ENCODE data around the gene LANCL2. TPM values are rescaled to one million over a fixed set of nuclear protein-coding genes. Genes with fewer than 3 reads are reported as not detected.

The LANCL2 gene
- total and polyA plus RNA-seq, 9 of the 15 experiments (the other 6 are each of a cell fraction or from before 2014, with no cell fraction given): 5.3 to 18.5 (median 13.5) TPM

- Histone ChIP-seq H3K4me1 (replicated peaks in 1 of 2; ENCODE audit: control insufficient read depth in 2 of 2, insufficient read depth in 2 of 2, low read length in 2 of 2) (peaks cover 1 to 27% of the 10 kb centered on the region in 2 experiments; a peak in 3 of 5 replicates), H3K36me3 (ENCODE audit: control insufficient read depth, insufficient read depth, low read length) (no peaks in the 10 kb centered on the region), H2AFZ (ENCODE audit: low read depth, low read length) (peak overlapping the region; percentile 78), H3K9me3 (replicated peaks; ENCODE audit: control insufficient read depth, insufficient read depth, low read depth, low read length) (no peaks in the 10 kb centered on the region), H3K79me2 (ENCODE audit: control insufficient read depth, insufficient read depth, low read length) (no peaks in the 10 kb centered on the region), H3K4me2 (ENCODE audit: insufficient read depth, low read length) (no peak overlapping the region), H4K20me1 (replicated peaks; ENCODE audit: control insufficient read depth, insufficient read depth, low read length) (no peaks in the 10 kb centered on the region), H3K9ac (ENCODE audit: insufficient read depth in 1 of 2, low read depth in 2 of 2, low read length in 2 of 2) (no peak overlapping the region), H3K4me3 (no peak overlapping the region), H3K27ac (ENCODE audit: extremely low read depth, low read depth, low read length) (no peak overlapping the region), H3K9me1 (ENCODE audit: control insufficient read depth, insufficient read depth, low read length) (no peaks in the 10 kb centered on the region), H3K27me3 (ENCODE audit: control insufficient read depth in 2 of 2, insufficient read depth in 2 of 2, low read length in 2 of 2) (peaks cover 0 to 8% of the 10 kb centered on the region in 2 experiments; a peak in 2 of 5 replicates)
- intact Hi-C loops (cut with micrococcal nuclease): no loop called here
- in situ Hi-C loops (cut with MboI): no loop called here
- TF ChIP-seq NRF1 (conservative IDR thresholded peaks at IDR 0.05 in 1 of 2, IDR thresholded peaks at IDR 0.05 in 1 of 2) (peak; percentile 52 to 59), ZFX (CRISPR knock-in tag; IDR thresholded peaks at IDR 0.05) (0 out of 2 replicates have a peak, but pooled peaks have one; percentile 21), ELK3 (CRISPR knock-in tag; IDR thresholded peaks at IDR 0.05) (no peak), NFIC (IDR thresholded peaks at IDR 0.05) (peak; percentile 29; the same call in 1 of the 2 replicates)
- ChIA-PET CTCF (ENCODE audit: low intra/inter-chr PET ratio) (no interaction called here), POLR2A (interaction anchor here (0.5 to 0.9 kb wide), 2 partner anchors 18 to 24 kb away, joined by 3 read pairs; no protein-coding TSS in a partner anchor)
- ATAC-seq: peak; percentile 87
- BruUV-seq (replicated peaks): no TSS peak
- FAIRE-seq: no peak
- peak; percentile 24 to 42 (median 35) for DNase-seq (ENCODE audit: extremely low read depth in 1 of 4, low spot score in 3 of 4)
- 30% methylated on average over 34 of the region's 42 CpGs for WGBS (ENCODE audit: insufficient coverage, low coverage, missing lambda C conversion rate)
Measured at GRCh38 chr7:55343002-55343781, 21.9 kb upstream of the LANCL2 start.
